Cardiac muscle cell (in vitro differentiated cells and primary cell): ENCODE measurements around the gene OR52A1. TPM values are rescaled to one million over a fixed set of nuclear protein-coding genes. Genes with fewer than 3 reads are reported as not detected.

Experiments
- DNase-seq, 2 donors: peaks; one replicate each; pipeline versions ENCODE4 v3.0.0 to v3.0.0-alpha.2; 2010 to 2017; ENCODE audit warnings: low read depth in 1 of 2, low spot score in 1 of 2
- H3K27ac ChIP-seq: fragments of 200-600 bp; sonication (generic); 2 replicates; pipeline ENCODE4 v1.5.1; 2016
- H3K27me3 ChIP-seq: fragments of 200-600 bp; sonication (generic); 2 replicates; pipeline ENCODE4 v1.6.0; 2016; ENCODE audit warnings: control low read depth
- H3K36me3 ChIP-seq: fragments of 200-600 bp; sonication (generic); 2 replicates; pipeline ENCODE4 v1.5.1; 2016; ENCODE audit warnings: control low read depth
- H3K4me1 ChIP-seq: fragments of 200-600 bp; sonication (generic); 2 replicates; pipeline ENCODE4 v1.8.1; 2017; ENCODE audit warnings: low read depth, mild to moderate bottlenecking, mixed run types
- H3K4me3 ChIP-seq: fragments of 200-600 bp; sonication (generic); 2 replicates; pipeline ENCODE4 v1.5.1; 2016; ENCODE audit warnings: mild to moderate bottlenecking
- H3K9me3 ChIP-seq: fragments of 200-600 bp; sonication (generic); 2 replicates; pipeline ENCODE4 v1.5.1; 2017; ENCODE audit warnings: low read depth, mild to moderate bottlenecking, control low read depth
- polyA plus RNA-seq: library from polyadenylated mRNA; unstranded; fragments of >200 nt; fragmentation: Nextera tagmentation; extraction: Ambion mirVana; gene quantifications from 2 replicates; pipeline ENCODE4 v1.2.1, GENCODE V29; 2016
- total RNA-seq: library from RNA; depleted of rRNA; stranded (reverse); fragments of >200 nt; gene quantifications from 2 replicates; pipeline ENCODE4 v1.2.3, GENCODE V29; 2016
- TF ChIP-seq, protein P1 (sequence below): IDR thresholded peaks from 2 replicates; pipeline ENCODE4 v1.5.1; 2012; ENCODE audit warnings: low read depth, mild to moderate bottlenecking, low read length

Gene OR52A1
- total and polyA plus RNA-seq, 2 experiments from 2014 or later, result not detected

DNA sequence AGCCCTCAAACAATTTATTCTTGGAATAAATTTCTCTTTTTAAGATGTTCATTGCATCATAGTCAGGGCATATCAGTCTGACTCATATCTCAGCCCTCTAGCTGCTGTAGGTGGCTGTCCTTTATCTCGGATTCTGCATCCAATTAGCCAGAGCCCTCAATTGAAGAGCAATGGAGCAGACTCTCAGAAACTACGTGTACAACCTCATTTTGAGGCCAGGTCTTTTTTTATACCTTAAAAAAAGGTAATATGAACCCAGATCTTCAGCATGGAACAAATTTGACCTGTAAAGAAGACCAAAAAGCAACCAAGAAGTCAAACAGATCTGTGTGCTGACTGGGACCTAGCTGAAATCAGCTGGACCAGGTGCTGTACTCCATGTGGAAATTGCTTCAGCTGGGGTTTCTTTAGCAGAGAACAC is 25.1 kb downstream of the OR52A1 start:
- no peak overlapping the region for H3K27ac ChIP-seq
- no peak overlapping the region for H3K4me3 ChIP-seq
- no peaks in the 10 kb centered on the region for H3K27me3 ChIP-seq
- H3K4me1 ChIP-seq, result no peaks in the 10 kb centered on the region
- no peak for DNase-seq
- TF ChIP-seq, protein P1, sequence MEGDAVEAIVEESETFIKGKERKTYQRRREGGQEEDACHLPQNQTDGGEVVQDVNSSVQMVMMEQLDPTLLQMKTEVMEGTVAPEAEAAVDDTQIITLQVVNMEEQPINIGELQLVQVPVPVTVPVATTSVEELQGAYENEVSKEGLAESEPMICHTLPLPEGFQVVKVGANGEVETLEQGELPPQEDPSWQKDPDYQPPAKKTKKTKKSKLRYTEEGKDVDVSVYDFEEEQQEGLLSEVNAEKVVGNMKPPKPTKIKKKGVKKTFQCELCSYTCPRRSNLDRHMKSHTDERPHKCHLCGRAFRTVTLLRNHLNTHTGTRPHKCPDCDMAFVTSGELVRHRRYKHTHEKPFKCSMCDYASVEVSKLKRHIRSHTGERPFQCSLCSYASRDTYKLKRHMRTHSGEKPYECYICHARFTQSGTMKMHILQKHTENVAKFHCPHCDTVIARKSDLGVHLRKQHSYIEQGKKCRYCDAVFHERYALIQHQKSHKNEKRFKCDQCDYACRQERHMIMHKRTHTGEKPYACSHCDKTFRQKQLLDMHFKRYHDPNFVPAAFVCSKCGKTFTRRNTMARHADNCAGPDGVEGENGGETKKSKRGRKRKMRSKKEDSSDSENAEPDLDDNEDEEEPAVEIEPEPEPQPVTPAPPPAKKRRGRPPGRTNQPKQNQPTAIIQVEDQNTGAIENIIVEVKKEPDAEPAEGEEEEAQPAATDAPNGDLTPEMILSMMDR, result no peak
- no peaks in the 10 kb centered on the region for H3K36me3 ChIP-seq
- H3K9me3 ChIP-seq, result no peaks in the 10 kb centered on the region

DNA sequence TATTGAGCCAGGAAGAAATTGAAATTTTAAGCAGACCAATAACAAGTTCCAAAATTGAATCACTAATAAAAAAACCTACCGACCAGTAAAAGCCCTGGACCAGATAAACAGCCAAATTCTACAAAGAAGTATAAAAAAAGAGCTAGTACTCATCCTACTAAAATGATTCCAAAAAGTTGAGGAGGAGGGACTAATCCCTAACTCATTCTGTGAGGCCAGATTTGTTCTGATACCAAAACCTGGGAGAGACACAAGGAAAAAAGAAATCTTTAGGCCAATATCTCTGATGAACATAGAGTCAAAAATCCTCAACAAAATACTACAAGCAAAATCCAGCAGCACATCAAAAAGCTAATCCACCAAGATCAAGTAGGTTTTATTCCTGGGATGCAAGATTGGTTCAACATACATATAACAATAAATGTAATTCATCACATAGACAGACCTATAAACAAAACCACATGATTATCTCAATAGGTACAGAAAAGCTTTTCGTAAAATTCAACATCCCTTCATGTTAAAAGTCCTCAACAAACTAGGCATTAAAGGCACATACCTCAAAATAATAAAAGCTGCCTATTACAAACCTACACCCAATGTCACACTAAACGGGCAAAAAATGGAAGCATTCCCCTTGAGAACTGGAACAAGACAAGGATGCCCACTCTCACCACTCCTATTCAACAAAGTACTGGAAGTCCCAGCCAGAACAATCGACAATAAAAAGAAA is 29.5 kb downstream of the OR52A1 start:
- no peak for DNase-seq
- Histone ChIP-seq H3K4me1 (no peaks in the 10 kb centered on the region), H3K27me3 (no peaks in the 10 kb centered on the region), H3K27ac (no peak overlapping the region), H3K36me3 (no peaks in the 10 kb centered on the region), H3K4me3 (no peak overlapping the region), H3K9me3 (no peaks in the 10 kb centered on the region)
- TF ChIP-seq, protein P1, result no peak

DNA sequence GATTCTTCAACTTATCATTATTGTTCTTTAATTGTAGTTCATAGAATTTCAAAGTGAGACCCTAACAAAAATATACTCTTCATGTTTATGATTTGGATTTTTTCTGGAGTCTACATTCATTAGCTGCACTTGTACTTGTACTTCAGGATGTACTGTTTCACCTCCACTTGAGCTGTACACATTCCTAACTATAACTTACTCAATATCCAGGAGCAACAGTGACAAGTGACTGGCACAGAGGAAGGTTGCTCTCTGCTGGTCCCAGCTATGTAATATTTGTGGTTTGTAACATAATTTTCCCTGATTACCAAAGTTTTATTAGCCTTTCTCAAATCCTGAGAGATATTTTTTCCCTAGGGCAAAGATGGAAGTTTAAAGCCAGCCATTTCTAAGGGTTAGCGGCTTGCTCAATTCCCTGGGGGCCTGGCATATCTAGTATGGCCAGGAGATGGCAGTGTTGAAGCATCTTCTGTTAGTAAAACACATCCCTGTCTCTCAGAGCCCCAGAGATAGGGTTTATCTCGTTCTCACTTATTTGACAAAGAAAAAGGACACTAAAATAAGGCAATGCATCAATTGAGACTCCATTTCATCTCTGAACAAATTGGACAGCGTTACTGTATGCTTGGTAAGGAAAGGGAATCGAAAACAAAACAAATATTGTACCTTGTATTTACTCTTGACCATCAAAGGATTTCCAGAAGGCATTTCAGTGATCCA is 30.6 kb downstream of the OR52A1 start:
- Histone ChIP-seq H3K4me3 (no peak overlapping the region), H3K36me3 (no peaks in the 10 kb centered on the region), H3K9me3 (no peaks in the 10 kb centered on the region), H3K27me3 (no peaks in the 10 kb centered on the region), H3K4me1 (no peaks in the 10 kb centered on the region), H3K27ac (no peak overlapping the region)
- TF ChIP-seq, protein P1, result peak; percentile 77
- DNase-seq, result peak; percentile 78 to 79

DNA sequence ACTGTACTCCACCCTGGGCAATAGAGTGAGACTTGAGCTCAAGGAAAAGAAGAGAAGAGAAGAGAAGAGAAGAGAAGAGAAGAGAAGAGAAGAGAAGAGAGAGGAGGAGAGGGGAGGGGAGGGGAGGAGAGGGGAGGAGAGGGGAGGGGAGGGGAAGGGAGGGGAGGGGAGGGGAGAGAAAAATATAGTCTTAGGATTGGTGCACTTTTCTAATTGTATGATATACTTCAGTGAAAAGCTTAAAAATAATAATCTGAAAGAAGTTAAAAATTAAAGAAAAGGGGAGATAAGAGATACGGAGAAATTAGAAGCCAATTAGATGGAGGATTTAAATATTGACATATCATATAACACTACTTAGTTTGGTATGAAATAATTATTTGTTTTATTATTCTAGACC is 35.7 kb downstream of the OR52A1 start:
- TF ChIP-seq, protein P1, result no peak
- Histone ChIP-seq H3K4me1 (no peaks in the 10 kb centered on the region), H3K4me3 (no peak overlapping the region), H3K27ac (no peak overlapping the region), H3K36me3 (no peaks in the 10 kb centered on the region), H3K9me3 (no peaks in the 10 kb centered on the region), H3K27me3 (no peaks in the 10 kb centered on the region)
- no peak for DNase-seq

DNA sequence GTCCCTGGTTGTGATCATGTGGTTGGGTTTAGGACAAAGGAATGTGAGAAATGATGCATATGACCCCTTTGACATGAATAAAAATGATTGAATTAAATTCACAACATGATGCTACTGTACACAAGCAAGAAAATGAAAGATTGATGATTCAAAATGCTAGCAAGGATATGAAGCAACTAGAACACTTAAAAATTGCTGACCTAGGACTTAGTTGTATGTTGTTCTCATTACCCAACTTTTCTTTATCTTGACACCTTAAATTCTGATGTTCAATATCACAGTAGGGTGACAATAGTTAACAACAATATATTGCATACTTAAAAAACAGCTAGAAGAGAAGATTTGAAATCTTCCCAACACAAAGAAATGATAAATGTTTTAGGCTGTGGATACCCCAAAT is 37.0 kb downstream of the OR52A1 start:
- Histone ChIP-seq H3K27ac (no peak overlapping the region), H3K36me3 (no peaks in the 10 kb centered on the region), H3K4me3 (no peak overlapping the region), H3K27me3 (no peaks in the 10 kb centered on the region), H3K4me1 (no peaks in the 10 kb centered on the region), H3K9me3 (no peaks in the 10 kb centered on the region)
- no peak for DNase-seq
- TF ChIP-seq, protein P1, result no peak
